ENCODE measurements around the gene CDA.
A peak's percentile ranks its signal among the peaks of the same experiment; 100 is the strongest.
"Not testable (repeated sequence)": the region's sequence is repeated elsewhere in the genome, so short reads cannot be mapped to it uniquely, and the experiment has no call there.

The CDA gene

GRCh38 chr1:20601129-20601825 lies 12.4 kb downstream of the CDA start:
- Histone ChIP-seq H3K9me3 (ENCODE audit: severe bottlenecking) (no peaks in the 10 kb centered on the region), H3K27ac (ENCODE audit: poor library complexity, severe bottlenecking) (peak overlapping the region; percentile 81), H3K4me1 (ENCODE audit: insufficient read depth, poor library complexity, severe bottlenecking) (peaks cover 51% of the 10 kb centered on the region), H3K4me3 (ENCODE audit: severe bottlenecking) (no peak overlapping the region), H3K27me3 (ENCODE audit: insufficient read depth, poor library complexity, severe bottlenecking) (no peaks in the 10 kb centered on the region), H3K36me3 (ENCODE audit: low read depth) (peaks cover 6% of the 10 kb centered on the region; the same call in 1 of the 2 replicates)
- TF ChIP-seq CTCF (IDR thresholded peaks at IDR 0.05; ENCODE audit: poor library complexity, severe bottlenecking): no peak
- DNase-seq (ENCODE audit: low spot score) (no peak), ATAC-seq (ENCODE audit: low read depth) (peak; percentile 32; the same call in 2 of the 3 replicates)

- Histone ChIP-seq H3K36me3 (ENCODE audit: low read depth) (peaks cover 6% of the 10 kb centered on the region; the same call in 1 of the 2 replicates), H3K27ac (ENCODE audit: poor library complexity, severe bottlenecking) (peak overlapping the region; percentile 81), H3K27me3 (ENCODE audit: insufficient read depth, poor library complexity, severe bottlenecking) (no peaks in the 10 kb centered on the region), H3K4me3 (ENCODE audit: severe bottlenecking) (no peak overlapping the region), H3K9me3 (ENCODE audit: severe bottlenecking) (no peaks in the 10 kb centered on the region), H3K4me1 (ENCODE audit: insufficient read depth, poor library complexity, severe bottlenecking) (peaks cover 51% of the 10 kb centered on the region)
- TF ChIP-seq CTCF (IDR thresholded peaks at IDR 0.05; ENCODE audit: poor library complexity, severe bottlenecking): no peak
- ATAC-seq (ENCODE audit: low read depth): peak; percentile 22; the same call in 2 of the 3 replicates
- DNase-seq (ENCODE audit: low spot score): no peak
Observed at GRCh38 chr1:20602851-20603450, 14.1 kb downstream of the CDA start.

GRCh38 chr1:20603504-20604464 lies 14.9 kb downstream of the CDA start:
- TF ChIP-seq CTCF (IDR thresholded peaks at IDR 0.05; ENCODE audit: poor library complexity, severe bottlenecking): no peak
- Histone ChIP-seq H3K4me1 (ENCODE audit: insufficient read depth, poor library complexity, severe bottlenecking) (peaks cover 51% of the 10 kb centered on the region), H3K36me3 (ENCODE audit: low read depth) (peaks cover 10% of the 10 kb centered on the region; the same call in 1 of the 2 replicates), H3K27ac (ENCODE audit: poor library complexity, severe bottlenecking) (peak overlapping the region; percentile 81), H3K27me3 (ENCODE audit: insufficient read depth, poor library complexity, severe bottlenecking) (no peaks in the 10 kb centered on the region), H3K9me3 (ENCODE audit: severe bottlenecking) (no peaks in the 10 kb centered on the region), H3K4me3 (ENCODE audit: severe bottlenecking) (no peak overlapping the region)
- DNase-seq (ENCODE audit: low spot score) (no peak), ATAC-seq (ENCODE audit: low read depth) (peak; percentile 78)

GRCh38 chr1:20604678-20605077 lies 15.8 kb downstream of the CDA start:
- no peak for TF ChIP-seq CTCF (IDR thresholded peaks at IDR 0.05; ENCODE audit: poor library complexity, severe bottlenecking)
- no peaks in the 10 kb centered on the region for H3K9me3 ChIP-seq (ENCODE audit: severe bottlenecking)
- H3K4me3 ChIP-seq (ENCODE audit: severe bottlenecking): no peak overlapping the region
- ATAC-seq (ENCODE audit: low read depth) (peak; percentile 4; the same call in 1 of the 3 replicates), DNase-seq (ENCODE audit: low spot score) (no peak)
- H3K4me1 ChIP-seq (ENCODE audit: insufficient read depth, poor library complexity, severe bottlenecking): peaks cover 51% of the 10 kb centered on the region
- no peaks in the 10 kb centered on the region for H3K27me3 ChIP-seq (ENCODE audit: insufficient read depth, poor library complexity, severe bottlenecking)
- H3K36me3 ChIP-seq (ENCODE audit: low read depth): peaks cover 10% of the 10 kb centered on the region; the same call in 1 of the 2 replicates
- peak overlapping the region; percentile 81 for H3K27ac ChIP-seq (ENCODE audit: poor library complexity, severe bottlenecking)

GRCh38 chr1:20606801-20607570 lies 18.1 kb downstream of the CDA start:
- not testable (repeated sequence) for DNase-seq (ENCODE audit: low spot score); H3K4me3 ChIP-seq (ENCODE audit: severe bottlenecking); H3K27me3 ChIP-seq (ENCODE audit: insufficient read depth, poor library complexity, severe bottlenecking); ATAC-seq (ENCODE audit: low read depth); H3K9me3 ChIP-seq (ENCODE audit: severe bottlenecking); H3K27ac ChIP-seq (ENCODE audit: poor library complexity, severe bottlenecking)
- peaks cover 15% of the 10 kb centered on the region for H3K36me3 ChIP-seq (ENCODE audit: low read depth)
- peaks cover 30% of the 10 kb centered on the region for H3K4me1 ChIP-seq (ENCODE audit: insufficient read depth, poor library complexity, severe bottlenecking)
